AG10803 (cell line): ENCODE results near the gene TRPT1.

Source experiments
- DNase-seq: peaks from one replicate; pipeline ENCODE4 v3.0.0; 2010; ENCODE audit warnings: low read depth
- H3K4me3 ChIP-seq: 2 replicates; pipeline ENCODE4 v1.5.1; 2011; ENCODE audit warnings: mild to moderate bottlenecking, low read length, control low read depth
- CTCF ChIP-seq: conservative IDR thresholded peaks from 2 replicates; pipeline ENCODE4 v1.5.1; 2011; ENCODE audit warnings: mild to moderate bottlenecking, low read length, control low read depth, inconsistent platforms

TRPT1 gene

GRCh38 chr11:64251016-64251752 is 25.2 kb upstream of the TRPT1 start, which contains the start of gene PLCB3:
TSS of gene PLCB3 (plus strand) at chr11:64251530. CDS start at chr11:64251650, 120 bp downstream.
- H3K4me3 ChIP-seq: peak within 1 kb of the TSS; percentile 78
- TF ChIP-seq CTCF: peak; percentile 43
- peak; percentile 37 for DNase-seq

DNA sequence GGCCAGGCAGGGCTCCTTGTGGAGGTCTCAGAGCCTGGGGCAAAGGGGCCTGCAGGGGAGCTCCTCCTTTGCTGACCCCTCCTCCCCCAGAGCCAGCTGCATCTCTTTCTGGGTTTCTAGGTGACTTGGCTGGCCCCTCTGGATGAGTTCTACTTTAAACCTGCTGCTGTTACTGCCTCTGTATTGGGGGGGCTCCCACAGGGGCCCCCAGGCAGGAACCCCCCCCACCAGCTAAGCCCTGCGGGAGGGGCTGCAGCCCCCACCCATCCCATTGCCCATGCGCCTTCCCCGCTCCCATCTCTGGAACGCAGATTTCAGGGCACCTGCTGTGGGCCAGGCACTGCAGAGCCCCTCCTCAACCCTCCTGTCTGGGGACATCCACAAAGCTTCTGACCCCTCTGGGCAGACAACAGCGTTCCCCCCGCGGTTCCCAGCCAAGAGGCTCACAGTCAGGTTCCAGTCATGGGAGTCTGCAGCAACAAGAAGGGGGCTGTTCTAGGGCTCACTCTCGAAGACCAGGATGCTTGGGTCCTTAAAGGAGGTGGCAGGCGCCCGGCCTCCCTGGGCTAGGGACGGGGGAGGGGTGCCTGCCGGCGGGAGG is 24.5 kb upstream of the TRPT1 start:
- H3K4me3 ChIP-seq: peak overlapping the region; percentile 67
- TF ChIP-seq CTCF: no peak
- no peak for DNase-seq

DNA sequence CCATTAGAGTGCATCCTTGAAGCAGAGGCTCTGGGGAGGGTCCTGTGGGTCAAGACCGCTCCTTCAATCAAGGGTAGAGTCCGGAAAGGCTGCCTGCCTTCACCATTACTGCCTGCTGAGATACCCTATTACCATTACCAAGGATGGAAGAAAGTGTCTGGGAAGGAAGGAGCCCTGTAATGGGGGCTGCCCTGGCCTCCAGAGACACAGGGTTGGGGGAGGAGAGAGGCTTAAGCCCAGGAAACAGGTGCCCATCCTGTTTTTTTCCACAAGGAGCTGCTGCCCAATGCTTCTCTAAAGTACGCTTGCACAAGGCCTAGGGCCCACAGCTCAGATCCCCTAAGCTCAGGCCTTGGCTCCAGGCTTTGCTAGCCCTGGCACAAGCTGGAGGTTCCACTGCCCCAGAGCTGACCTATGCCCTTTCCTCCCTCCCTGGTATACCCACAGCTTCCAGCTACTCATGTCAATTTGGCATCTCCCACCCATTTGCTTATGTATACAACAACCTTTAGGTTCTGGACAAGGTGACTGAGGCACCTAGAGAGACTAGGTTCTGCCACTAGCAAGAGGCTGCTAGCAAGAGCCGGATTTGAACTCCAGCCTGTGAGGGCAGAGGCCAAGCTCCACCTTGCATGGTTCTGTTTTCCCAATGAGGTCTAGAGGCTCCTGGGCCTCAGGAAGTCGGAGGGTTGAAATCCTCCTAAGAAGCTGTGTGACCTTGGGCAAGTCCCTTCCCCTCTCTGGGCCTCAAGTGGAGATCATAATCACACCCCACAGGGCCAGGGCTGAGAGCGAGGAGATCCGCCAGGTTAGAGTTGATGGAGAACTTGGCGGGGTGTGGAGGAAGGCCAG is 23.8 kb upstream of the TRPT1 start:
- DNase-seq: no peak
- H3K4me3 ChIP-seq: no peak overlapping the region
- no peak for TF ChIP-seq CTCF

DNA sequence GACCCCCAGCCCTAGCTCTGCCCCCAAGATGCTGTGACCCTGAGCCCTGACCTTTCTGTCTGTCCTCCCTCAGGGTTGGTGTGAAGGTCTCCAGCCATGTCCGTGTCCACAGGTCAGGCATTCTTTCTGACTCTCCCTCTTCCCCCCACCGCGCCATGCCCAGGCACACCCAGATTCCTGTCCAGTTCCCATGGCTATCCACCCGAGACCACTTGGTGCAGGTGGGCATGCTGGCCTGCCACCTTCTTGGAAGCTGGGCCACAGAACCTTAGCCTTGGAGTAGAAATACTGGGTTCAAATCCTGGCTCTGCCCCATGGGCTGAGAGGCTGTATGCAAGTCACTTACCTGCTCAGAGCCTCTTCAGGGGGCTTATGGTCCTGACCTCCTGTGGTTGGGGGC is 23.1 kb upstream of the TRPT1 start:
- TF ChIP-seq CTCF: no peak
- H3K4me3 ChIP-seq: no peak overlapping the region
- DNase-seq: no peak

DNA sequence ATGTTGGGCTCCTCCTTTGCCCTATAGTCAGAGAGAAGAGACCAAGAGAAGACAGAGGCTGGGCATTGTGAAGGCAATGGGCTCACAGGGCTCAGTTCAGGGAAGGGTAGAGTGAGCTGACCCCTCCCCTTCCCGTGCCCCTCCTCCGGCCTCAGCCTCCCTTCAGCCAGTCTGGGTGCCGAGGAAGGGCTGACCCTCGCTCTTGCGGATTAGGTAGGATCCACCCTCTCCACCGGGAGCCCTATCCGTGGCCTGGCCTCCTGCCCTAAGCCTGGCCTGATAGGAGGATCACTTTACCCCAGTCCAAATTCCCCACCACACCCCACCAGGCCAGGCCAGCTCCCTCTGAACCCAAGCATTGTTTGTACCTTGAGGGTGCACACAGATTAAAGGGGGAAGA is 22.6 kb upstream of the TRPT1 start:
- TF ChIP-seq CTCF: no peak
- no peak for DNase-seq
- no peak overlapping the region for H3K4me3 ChIP-seq

- H3K4me3 ChIP-seq: peak overlapping the region; percentile 89
- TF ChIP-seq CTCF: no peak
- no peak for DNase-seq
Observed at GRCh38 chr11:64247729-64248531, 21.9 kb upstream of the TRPT1 start.
